Measurements from ENCODE around the gene RALBP1.

RALBP1 gene

GRCh38 chr18:9522952-9523351 is 47.6 kb downstream of the RALBP1 start:
- Histone ChIP-seq H2AFZ (ENCODE audit: low read depth, low read length) (no peak overlapping the region), H3K36me3 (ENCODE audit: control insufficient read depth in 1 of 2, insufficient read depth in 2 of 2, low read depth in 1 of 2, low read length in 2 of 2) (peaks cover 11 to 59% of the 10 kb centered on the region in 2 experiments), H4K91ac (ENCODE audit: low read length) (no peak overlapping the region), H2AK5ac (ENCODE audit: low read length, severe bottlenecking) (no peak overlapping the region), H3K23ac (ENCODE audit: low read length in 2 of 2) (no peak overlapping the region), H2BK5ac (ENCODE audit: low read depth, low read length, poor library complexity, severe bottlenecking) (no peak overlapping the region), H3K27me3 (ENCODE audit: control insufficient read depth in 1 of 2, insufficient read depth in 1 of 2, low read length in 2 of 2) (no peaks in the 10 kb centered on the region), H4K8ac (ENCODE audit: low read length) (no peak overlapping the region), H2BK12ac (ENCODE audit: low read length in 2 of 2) (no peak overlapping the region), H2BK120ac (ENCODE audit: low read depth, low read length) (no peak overlapping the region), H3K18ac (ENCODE audit: low read depth in 1 of 2, low read length in 2 of 2) (no peak overlapping the region), H3K4me3 (ENCODE audit: insufficient read depth in 1 of 2, low read depth in 1 of 2, low read length in 2 of 2) (no peak overlapping the region), H3K27ac (ENCODE audit: low read length, poor library complexity, severe bottlenecking) (no peak overlapping the region), H2BK15ac (ENCODE audit: low read depth, poor library complexity, severe bottlenecking) (no peak overlapping the region), H3K4ac (ENCODE audit: low read depth in 1 of 2, low read length in 2 of 2) (no peak overlapping the region), H3K9ac (ENCODE audit: low read length) (no peak overlapping the region), H3K4me1 (ENCODE audit: control insufficient read depth, insufficient read depth, low read depth, low read length) (no peaks in the 10 kb centered on the region), H3K14ac (ENCODE audit: low read length in 2 of 2) (no peak overlapping the region), H3K79me1 (replicated peaks; ENCODE audit: low read length, poor library complexity, severe bottlenecking) (peaks cover 22% of the 10 kb centered on the region), H3K9me3 (ENCODE audit: control insufficient read depth, low read length) (peaks cover 5% of the 10 kb centered on the region), H3K4me2 (ENCODE audit: low read length, poor library complexity, severe bottlenecking) (no peak overlapping the region)
- no peak for DNase-seq
- 98% methylated on average over 6 of the region's 6 CpGs for WGBS

- DNase-seq, result no peak
- H3K9ac ChIP-seq (ENCODE audit: low read length), result no peak overlapping the region
- H3K4ac ChIP-seq (ENCODE audit: low read depth in 1 of 2, low read length in 2 of 2), result no peak overlapping the region
- H3K36me3 ChIP-seq (ENCODE audit: control insufficient read depth in 1 of 2, insufficient read depth in 2 of 2, low read depth in 1 of 2, low read length in 2 of 2), result peaks cover 17 to 86% of the 10 kb centered on the region in 2 experiments
- no peak overlapping the region for H2AK5ac ChIP-seq (ENCODE audit: low read length, severe bottlenecking)
- no peak overlapping the region for H2BK15ac ChIP-seq (ENCODE audit: low read depth, poor library complexity, severe bottlenecking)
- H3K14ac ChIP-seq (ENCODE audit: low read length in 2 of 2), result no peak overlapping the region
- H3K4me3 ChIP-seq (ENCODE audit: insufficient read depth in 1 of 2, low read depth in 1 of 2, low read length in 2 of 2), result no peak overlapping the region
- no peak overlapping the region for H2BK12ac ChIP-seq (ENCODE audit: low read length in 2 of 2)
- no peak overlapping the region for H3K27ac ChIP-seq (ENCODE audit: low read length, poor library complexity, severe bottlenecking)
- no peak overlapping the region for H3K23ac ChIP-seq (ENCODE audit: low read length in 2 of 2)
- peaks cover 22% of the 10 kb centered on the region for H3K79me1 ChIP-seq (replicated peaks; ENCODE audit: low read length, poor library complexity, severe bottlenecking)
- no peak overlapping the region for H4K8ac ChIP-seq (ENCODE audit: low read length)
- no peaks in the 10 kb centered on the region for H3K4me1 ChIP-seq (ENCODE audit: control insufficient read depth, insufficient read depth, low read depth, low read length)
- H2BK5ac ChIP-seq (ENCODE audit: low read depth, low read length, poor library complexity, severe bottlenecking), result no peak overlapping the region
- H2AFZ ChIP-seq (ENCODE audit: low read depth, low read length), result no peak overlapping the region
- peaks cover 6% of the 10 kb centered on the region for H3K9me3 ChIP-seq (ENCODE audit: control insufficient read depth, low read length)
- no peak overlapping the region for H3K4me2 ChIP-seq (ENCODE audit: low read length, poor library complexity, severe bottlenecking)
- no peak overlapping the region for H2BK120ac ChIP-seq (ENCODE audit: low read depth, low read length)
- no peaks in the 10 kb centered on the region for H3K27me3 ChIP-seq (ENCODE audit: control insufficient read depth in 1 of 2, insufficient read depth in 1 of 2, low read length in 2 of 2)
- no peak overlapping the region for H4K91ac ChIP-seq (ENCODE audit: low read length)
- H3K18ac ChIP-seq (ENCODE audit: low read depth in 1 of 2, low read length in 2 of 2), result no peak overlapping the region
Measured at GRCh38 chr18:9526458-9526857, 51.1 kb downstream of the RALBP1 start.

DNA sequence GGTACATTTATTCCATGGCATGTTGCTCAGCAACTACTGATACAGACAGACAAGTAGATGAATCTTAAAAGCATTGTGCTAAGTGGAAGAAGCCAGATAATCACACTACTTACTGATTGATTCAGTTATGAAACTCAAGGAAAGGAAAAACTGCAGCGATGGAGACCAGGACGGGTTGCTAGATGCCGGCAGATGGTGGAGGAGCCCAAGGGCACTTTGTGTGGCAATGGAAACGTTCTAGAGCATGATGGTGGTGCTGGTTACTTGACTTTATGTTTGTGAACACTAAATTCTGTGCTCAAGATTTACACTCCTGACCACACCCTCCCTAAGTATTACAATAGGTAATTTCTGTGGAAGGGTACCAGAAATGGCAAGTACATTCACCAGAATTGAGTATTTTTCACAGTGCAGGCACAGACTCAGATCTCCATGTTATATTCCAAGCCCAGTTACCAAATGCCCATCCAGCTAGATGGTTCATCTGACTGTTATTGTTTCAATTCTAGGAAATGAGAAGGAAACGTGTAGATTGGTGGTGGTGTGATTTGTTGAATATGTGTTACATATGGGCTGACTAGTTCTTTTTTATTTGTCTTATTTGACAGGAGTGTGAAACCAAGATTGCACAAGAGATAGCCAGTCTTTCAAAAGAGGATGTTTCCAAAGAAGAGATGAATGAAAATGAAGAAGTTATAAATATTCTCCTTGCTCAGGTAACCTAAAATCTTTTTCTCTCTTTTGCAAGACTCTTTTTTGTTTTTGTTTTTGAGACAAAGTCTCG is 55.1 kb downstream of the RALBP1 start:
- H3K9me3 ChIP-seq (ENCODE audit: control insufficient read depth, low read length), result peaks cover 6% of the 10 kb centered on the region
- no peak overlapping the region for H3K4me3 ChIP-seq (ENCODE audit: insufficient read depth in 1 of 2, low read depth in 1 of 2, low read length in 2 of 2)
- no peak overlapping the region for H3K4me2 ChIP-seq (ENCODE audit: low read length, poor library complexity, severe bottlenecking)
- H3K4ac ChIP-seq (ENCODE audit: low read depth in 1 of 2, low read length in 2 of 2), result no peak overlapping the region
- H3K27me3 ChIP-seq (ENCODE audit: control insufficient read depth in 1 of 2, insufficient read depth in 1 of 2, low read length in 2 of 2), result no peaks in the 10 kb centered on the region
- 96% methylated on average over 5 of the region's 6 CpGs for WGBS
- DNase-seq, result no peak
- no peak overlapping the region for H3K23ac ChIP-seq (ENCODE audit: low read length in 2 of 2)
- H2BK12ac ChIP-seq (ENCODE audit: low read length in 2 of 2), result no peak overlapping the region
- H3K79me1 ChIP-seq (replicated peaks; ENCODE audit: low read length, poor library complexity, severe bottlenecking), result peaks cover 8% of the 10 kb centered on the region
- peaks cover 3% of the 10 kb centered on the region for H3K4me1 ChIP-seq (ENCODE audit: control insufficient read depth, insufficient read depth, low read depth, low read length)
- no peak overlapping the region for H2BK15ac ChIP-seq (ENCODE audit: low read depth, poor library complexity, severe bottlenecking)
- no peak overlapping the region for H4K91ac ChIP-seq (ENCODE audit: low read length)
- H3K36me3 ChIP-seq (ENCODE audit: control insufficient read depth in 1 of 2, insufficient read depth in 2 of 2, low read depth in 1 of 2, low read length in 2 of 2), result peaks cover 27 to 91% of the 10 kb centered on the region in 2 experiments
- H3K9ac ChIP-seq (ENCODE audit: low read length), result no peak overlapping the region
- no peak overlapping the region for H2BK5ac ChIP-seq (ENCODE audit: low read depth, low read length, poor library complexity, severe bottlenecking)
- H4K8ac ChIP-seq (ENCODE audit: low read length), result no peak overlapping the region
- no peak overlapping the region for H2BK120ac ChIP-seq (ENCODE audit: low read depth, low read length)
- no peak overlapping the region for H3K18ac ChIP-seq (ENCODE audit: low read depth in 1 of 2, low read length in 2 of 2)
- H2AK5ac ChIP-seq (ENCODE audit: low read length, severe bottlenecking), result no peak overlapping the region
- no peak overlapping the region for H3K27ac ChIP-seq (ENCODE audit: low read length, poor library complexity, severe bottlenecking)
- H2AFZ ChIP-seq (ENCODE audit: low read depth, low read length), result no peak overlapping the region
- no peak overlapping the region for H3K14ac ChIP-seq (ENCODE audit: low read length in 2 of 2)

DNA sequence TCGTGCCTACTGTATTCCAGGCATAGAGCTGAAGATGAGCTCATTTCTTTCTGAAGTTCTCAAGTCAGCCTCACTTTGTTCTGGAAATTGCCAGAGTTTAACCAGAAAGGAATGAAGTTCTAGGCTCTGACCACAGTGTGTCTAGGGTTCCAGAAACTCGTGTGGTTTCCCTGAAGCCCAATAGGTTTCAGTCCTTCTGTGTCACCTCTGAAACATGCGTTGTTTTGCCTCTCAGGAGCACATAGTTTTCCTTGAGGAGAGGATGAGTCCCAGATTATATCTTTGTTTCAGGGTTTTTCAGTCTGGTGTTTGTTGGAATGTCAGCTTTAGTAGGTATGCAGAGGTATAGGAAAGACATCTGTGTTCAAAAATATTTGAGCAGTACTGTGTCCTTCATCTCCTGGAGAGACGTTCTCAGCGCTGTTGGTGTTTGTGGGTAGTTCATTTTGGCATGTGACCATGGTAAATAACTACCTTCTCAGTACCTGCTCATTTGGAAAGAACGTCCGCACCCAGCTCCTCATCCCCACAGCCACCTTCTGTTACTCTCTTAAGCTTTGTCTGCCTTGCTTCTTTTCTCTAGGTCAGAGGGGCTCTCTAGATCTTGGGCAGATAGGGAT is 56.6 kb downstream of the RALBP1 start:
- H3K27me3 ChIP-seq (ENCODE audit: control insufficient read depth in 1 of 2, insufficient read depth in 1 of 2, low read length in 2 of 2), result no peaks in the 10 kb centered on the region
- no peak overlapping the region for H3K4me3 ChIP-seq (ENCODE audit: insufficient read depth in 1 of 2, low read depth in 1 of 2, low read length in 2 of 2)
- no peak overlapping the region for H3K4ac ChIP-seq (ENCODE audit: low read depth in 1 of 2, low read length in 2 of 2)
- H4K8ac ChIP-seq (ENCODE audit: low read length), result no peak overlapping the region
- H3K4me2 ChIP-seq (ENCODE audit: low read length, poor library complexity, severe bottlenecking), result no peak overlapping the region
- no peak overlapping the region for H2AFZ ChIP-seq (ENCODE audit: low read depth, low read length)
- no peak overlapping the region for H3K23ac ChIP-seq (ENCODE audit: low read length in 2 of 2)
- H2BK120ac ChIP-seq (ENCODE audit: low read depth, low read length), result no peak overlapping the region
- H2BK5ac ChIP-seq (ENCODE audit: low read depth, low read length, poor library complexity, severe bottlenecking), result no peak overlapping the region
- WGBS, result 90% methylated on average over 5 of the region's 7 CpGs
- no peak for DNase-seq
- H3K18ac ChIP-seq (ENCODE audit: low read depth in 1 of 2, low read length in 2 of 2), result no peak overlapping the region
- no peak overlapping the region for H2BK12ac ChIP-seq (ENCODE audit: low read length in 2 of 2)
- peaks cover 8% of the 10 kb centered on the region for H3K79me1 ChIP-seq (replicated peaks; ENCODE audit: low read length, poor library complexity, severe bottlenecking)
- no peak overlapping the region for H2BK15ac ChIP-seq (ENCODE audit: low read depth, poor library complexity, severe bottlenecking)
- no peak overlapping the region for H2AK5ac ChIP-seq (ENCODE audit: low read length, severe bottlenecking)
- peaks cover 7% of the 10 kb centered on the region for H3K4me1 ChIP-seq (ENCODE audit: control insufficient read depth, insufficient read depth, low read depth, low read length)
- H3K27ac ChIP-seq (ENCODE audit: low read length, poor library complexity, severe bottlenecking), result no peak overlapping the region
- H3K9ac ChIP-seq (ENCODE audit: low read length), result no peak overlapping the region
- no peak overlapping the region for H3K14ac ChIP-seq (ENCODE audit: low read length in 2 of 2)
- H3K36me3 ChIP-seq (ENCODE audit: control insufficient read depth in 1 of 2, insufficient read depth in 2 of 2, low read depth in 1 of 2, low read length in 2 of 2), result peaks cover 37 to 82% of the 10 kb centered on the region in 2 experiments
- no peak overlapping the region for H4K91ac ChIP-seq (ENCODE audit: low read length)
- peaks cover 6% of the 10 kb centered on the region for H3K9me3 ChIP-seq (ENCODE audit: control insufficient read depth, low read length)
